Measurements from ENCODE around the gene KATNIP. TPM values are rescaled to one million over a fixed set of nuclear protein-coding genes. Genes with fewer than 3 reads are reported as not detected.

KATNIP gene
- total RNA-seq, 4 donors from 2014 or later: 41.3 to 82.8 (median 70.9) TPM

DNA sequence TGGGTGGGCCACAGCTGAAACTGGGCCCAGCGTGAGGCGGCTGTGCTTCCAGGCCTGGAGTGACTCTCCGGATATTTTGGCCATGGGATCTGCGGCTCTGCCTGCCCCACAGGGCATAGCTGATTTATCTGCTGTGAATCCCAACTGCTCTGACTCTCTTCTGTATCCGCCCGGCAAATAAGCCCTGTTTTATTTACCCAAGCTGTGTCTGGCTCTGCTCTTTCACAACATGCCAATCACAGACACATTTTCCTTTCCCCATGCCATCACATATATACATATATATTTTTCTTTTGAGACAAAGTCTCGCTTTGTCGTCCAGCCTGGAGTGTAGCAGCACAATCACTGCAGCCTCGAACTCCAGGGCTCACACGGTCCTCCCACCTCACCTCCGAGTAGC, 33.6 kb upstream of the KATNIP start:
- Histone ChIP-seq H3K9me3 (no peaks in the 10 kb centered on the region), H3K27ac (no peak overlapping the region), H3K27me3 (no peaks in the 10 kb centered on the region), H3K4me3 (replicated peaks in 1 of 3) (no peak overlapping the region), H3K36me3 (peaks cover under 1 to 8% of the 10 kb centered on the region in 2 donors), H3K4me1 (peaks cover 24 to 39% of the 10 kb centered on the region in 2 donors)
- intact Hi-C loops (cut with DNase I): no loop called here
- 92% methylated on average over 10 to 11 of the region's 11 CpGs for WGBS, 2 donors
- no peak for TF ChIP-seq POLR2A (IDR thresholded peaks at IDR 0.05)
- TF ChIP-seq, protein P1, sequence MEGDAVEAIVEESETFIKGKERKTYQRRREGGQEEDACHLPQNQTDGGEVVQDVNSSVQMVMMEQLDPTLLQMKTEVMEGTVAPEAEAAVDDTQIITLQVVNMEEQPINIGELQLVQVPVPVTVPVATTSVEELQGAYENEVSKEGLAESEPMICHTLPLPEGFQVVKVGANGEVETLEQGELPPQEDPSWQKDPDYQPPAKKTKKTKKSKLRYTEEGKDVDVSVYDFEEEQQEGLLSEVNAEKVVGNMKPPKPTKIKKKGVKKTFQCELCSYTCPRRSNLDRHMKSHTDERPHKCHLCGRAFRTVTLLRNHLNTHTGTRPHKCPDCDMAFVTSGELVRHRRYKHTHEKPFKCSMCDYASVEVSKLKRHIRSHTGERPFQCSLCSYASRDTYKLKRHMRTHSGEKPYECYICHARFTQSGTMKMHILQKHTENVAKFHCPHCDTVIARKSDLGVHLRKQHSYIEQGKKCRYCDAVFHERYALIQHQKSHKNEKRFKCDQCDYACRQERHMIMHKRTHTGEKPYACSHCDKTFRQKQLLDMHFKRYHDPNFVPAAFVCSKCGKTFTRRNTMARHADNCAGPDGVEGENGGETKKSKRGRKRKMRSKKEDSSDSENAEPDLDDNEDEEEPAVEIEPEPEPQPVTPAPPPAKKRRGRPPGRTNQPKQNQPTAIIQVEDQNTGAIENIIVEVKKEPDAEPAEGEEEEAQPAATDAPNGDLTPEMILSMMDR (IDR thresholded peaks at IDR 0.05): no peak
- no peak for DNase-seq

DNA sequence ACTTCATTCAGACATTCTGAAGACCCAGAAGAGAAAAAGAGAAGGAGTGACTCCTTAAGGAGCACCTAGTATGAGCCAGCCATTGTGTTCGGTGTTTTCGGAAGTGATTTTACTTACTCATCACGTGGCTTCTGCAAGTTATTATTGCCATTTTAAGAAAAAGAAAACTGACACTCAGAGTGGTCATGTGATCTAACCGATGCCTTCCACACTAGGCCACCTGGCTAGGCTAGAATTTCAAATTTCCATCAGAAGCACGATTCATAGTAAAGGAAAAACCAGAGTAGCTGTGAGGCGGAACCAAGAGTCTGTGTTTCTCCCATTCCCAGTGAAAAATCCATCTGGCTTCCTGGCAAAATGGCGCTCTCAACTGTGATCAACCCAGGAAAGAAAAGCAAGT, 32.3 kb upstream of the KATNIP start:
- intact Hi-C loops (cut with DNase I): no loop called here
- Histone ChIP-seq H3K4me3 (replicated peaks in 1 of 3) (no peak overlapping the region), H3K36me3 (peaks cover under 1 to 6% of the 10 kb centered on the region in 2 donors), H3K9me3 (no peaks in the 10 kb centered on the region), H3K27ac (no peak overlapping the region), H3K4me1 (peaks cover 11 to 27% of the 10 kb centered on the region in 2 donors), H3K27me3 (no peaks in the 10 kb centered on the region)
- 91 to 96% methylated on average over 7 of the region's 7 CpGs for WGBS, 2 donors
- no peak for DNase-seq
- TF ChIP-seq POLR2A (IDR thresholded peaks at IDR 0.05): no peak
- TF ChIP-seq, protein P1 (IDR thresholded peaks at IDR 0.05): no peak

DNA sequence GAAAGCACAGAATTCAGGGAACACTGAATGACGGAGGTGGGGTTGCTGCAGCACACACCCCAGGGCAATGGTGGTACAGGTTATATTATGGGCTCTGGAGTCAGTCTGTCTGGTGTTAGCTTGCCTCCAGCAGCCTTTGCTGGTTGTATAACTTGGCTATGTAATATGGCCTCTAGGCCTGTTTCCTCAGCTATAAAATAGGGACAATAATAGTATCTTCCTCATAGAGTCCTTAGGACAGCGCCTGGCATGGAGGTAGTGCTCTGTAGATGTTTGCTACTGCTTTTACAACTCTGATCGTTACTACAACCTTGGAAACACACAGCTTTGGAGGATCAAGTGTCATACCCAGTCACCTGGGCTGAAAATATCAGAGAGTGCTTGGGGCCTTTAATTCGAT, 31.7 kb upstream of the KATNIP start:
- intact Hi-C loops (cut with DNase I): no loop called here
- DNase-seq: no peak

DNA sequence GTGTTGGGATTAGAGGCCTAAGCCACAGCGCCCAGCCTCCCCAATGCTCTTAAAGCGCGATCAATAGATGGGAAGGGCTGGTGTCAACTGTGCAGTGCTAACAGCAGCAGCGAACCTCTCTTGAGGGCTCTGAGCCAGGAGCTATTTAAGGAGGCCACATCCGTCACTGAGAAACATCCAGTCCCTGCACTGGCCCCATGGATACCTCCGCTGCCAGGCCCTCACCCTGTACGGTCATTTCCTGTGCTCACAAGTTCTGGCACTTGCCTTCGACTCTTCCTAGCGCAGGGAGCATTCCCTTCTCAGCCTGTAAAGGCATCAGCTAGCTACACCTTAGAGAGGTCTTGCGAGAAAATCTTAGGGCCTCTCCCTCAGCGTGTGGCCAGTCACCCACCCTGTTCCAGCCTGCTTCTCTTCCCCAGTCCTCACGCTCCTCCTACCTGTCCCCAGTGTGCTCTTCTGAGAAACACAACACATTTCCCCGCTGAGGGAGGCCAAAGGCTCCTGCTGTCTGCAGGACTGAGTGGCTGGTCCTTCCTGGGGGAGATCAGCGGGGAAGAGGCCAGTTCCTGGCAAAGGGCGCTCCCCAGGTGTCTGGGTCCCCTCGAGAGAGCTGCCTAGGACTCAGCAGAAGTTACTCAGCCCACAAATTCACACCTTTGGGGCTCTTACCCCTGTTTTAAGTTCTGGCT, 28.8 kb upstream of the KATNIP start:
- DNase-seq: peak in 1 of 2 donors; percentile 15
- WGBS, 2 donors: 71 to 73% methylated on average over 10 to 16 of the region's 16 CpGs

More for the DNA sequence above, 31.7 kb upstream of the KATNIP start:
- Histone ChIP-seq H3K9me3 (no peaks in the 10 kb centered on the region), H3K27me3 (no peaks in the 10 kb centered on the region), H3K4me3 (replicated peaks in 1 of 3) (no peak overlapping the region), H3K36me3 (peaks cover 6% of the 10 kb centered on the region in 2 donors), H3K27ac (no peak overlapping the region), H3K4me1 (peaks cover 11 to 27% of the 10 kb centered on the region in 2 donors)
- WGBS, 2 donors: 94% methylated on average over 4 of the region's 4 CpGs
- TF ChIP-seq POLR2A (IDR thresholded peaks at IDR 0.05): no peak
- TF ChIP-seq, protein P1 (IDR thresholded peaks at IDR 0.05): no peak

More for the DNA sequence above, 28.8 kb upstream of the KATNIP start:
- TF ChIP-seq POLR2A (IDR thresholded peaks at IDR 0.05): peak in 1 of 2 donors; percentile 17
- TF ChIP-seq, protein P1 (IDR thresholded peaks at IDR 0.05): no peak
- Histone ChIP-seq H3K4me3 (replicated peaks in 1 of 3) (no peak overlapping the region), H3K27ac (peak overlapping the region; percentile 57 to 80 (median 64)), H3K9me3 (no peaks in the 10 kb centered on the region), H3K27me3 (no peaks in the 10 kb centered on the region), H3K4me1 (peaks cover 0 to 9% of the 10 kb centered on the region in 2 donors), H3K36me3 (peaks cover 26% of the 10 kb centered on the region in 2 donors)
- intact Hi-C loops (cut with DNase I): no loop called here

All from thyroid gland (tissue), 4 donors.